Measurements from ENCODE around the gene PKN1. TPM values are rescaled to one million over a fixed set of nuclear protein-coding genes. Genes with fewer than 3 reads are reported as not detected.
A peak's percentile ranks its signal among the peaks of the same experiment; 100 is the strongest.
"Not testable (repeated sequence)": the region's sequence is repeated elsewhere in the genome, so short reads cannot be mapped to it uniquely, and the experiment has no call there.

Gene PKN1
- total RNA-seq, 2 experiments from 2014 or later, result 171 TPM

GRCh38 chr19:14450168-14450874 lies 17.2 kb downstream of the PKN1 start:
- CTCF ChIA-PET, result no interaction called here

GRCh38 chr19:14450876-14451275 lies 17.8 kb downstream of the PKN1 start:
- ATAC-seq (ENCODE audit: poor library complexity) (no peak), DNase-seq (no peak)
- H3K27me3 Mint-ChIP-seq, result no peaks in the 10 kb centered on the region
- no peak for TF ChIP-seq CTCF (IDR thresholded peaks at IDR 0.05)
- Histone ChIP-seq H3K27ac (ENCODE audit: low read depth in 1 of 2, low read length in 2 of 2) (no peak overlapping the region), H3K9me3 (ENCODE audit: control insufficient read depth in 1 of 2, insufficient read depth in 1 of 2, low read length in 2 of 2) (peaks cover 0 to 4% of the 10 kb centered on the region in 2 experiments), H3K36me3 (ENCODE audit: insufficient read depth, low read length) (peaks cover 82% of the 10 kb centered on the region), H3K4me1 (ENCODE audit: insufficient read depth, low read length) (peaks cover 19% of the 10 kb centered on the region), H3K27me3 (ENCODE audit: control insufficient read depth in 1 of 2, insufficient read depth in 2 of 2, low read length in 2 of 2) (no peaks in the 10 kb centered on the region), H3K4me3 (ENCODE audit: low read length) (no peak overlapping the region)
- H3K27ac Mint-ChIP-seq, result no peak overlapping the region
- H3K4me1 Mint-ChIP-seq (ENCODE audit: low read depth), result peaks cover 11% of the 10 kb centered on the region
- ChIA-PET POLR2A (no interaction called here), CTCF (no interaction called here)
- no peak overlapping the region for H3K4me3 Mint-ChIP-seq
- intact Hi-C loops (cut with DNase I, micrococcal nuclease), result no loop called here
- no peaks in the 10 kb centered on the region for H3K9me3 Mint-ChIP-seq
- H3K36me3 Mint-ChIP-seq (ENCODE audit: low read depth), result peaks cover 89% of the 10 kb centered on the region

More at GRCh38 chr19:14450168-14450874, 17.2 kb downstream of the PKN1 start:
- Mint-ChIP-seq H3K4me1 (ENCODE audit: low read depth) (peaks cover 11% of the 10 kb centered on the region), H3K36me3 (ENCODE audit: low read depth) (peaks cover 86% of the 10 kb centered on the region), H3K9me3 (no peaks in the 10 kb centered on the region), H3K4me3 (no peak overlapping the region), H3K27me3 (no peaks in the 10 kb centered on the region), H3K27ac (peak overlapping the region; percentile 33)
- H3K4me1 ChIP-seq (ENCODE audit: insufficient read depth, low read length), result peaks cover 19% of the 10 kb centered on the region
- POLR2A ChIA-PET, result no interaction called here
- H3K36me3 ChIP-seq (ENCODE audit: insufficient read depth, low read length), result peaks cover 82% of the 10 kb centered on the region
- H3K27me3 ChIP-seq (ENCODE audit: control insufficient read depth in 1 of 2, insufficient read depth in 2 of 2, low read length in 2 of 2), result no peaks in the 10 kb centered on the region
- H3K4me3 ChIP-seq (ENCODE audit: low read length), result no peak overlapping the region
- H3K9me3 ChIP-seq (ENCODE audit: control insufficient read depth in 1 of 2, insufficient read depth in 1 of 2, low read length in 2 of 2), result peaks cover 0 to 4% of the 10 kb centered on the region in 2 experiments
- intact Hi-C loops (cut with DNase I, micrococcal nuclease), result no loop called here
- ATAC-seq (ENCODE audit: poor library complexity) (peak; percentile 99), DNase-seq (peak in 11 of 14 experiments; percentile 13 to 83 (median 49))
- no peak for TF ChIP-seq CTCF (IDR thresholded peaks at IDR 0.05)
- H3K27ac ChIP-seq (ENCODE audit: low read depth in 1 of 2, low read length in 2 of 2), result no peak overlapping the region

GRCh38 chr19:14452303-14452702 lies 19.2 kb downstream of the PKN1 start:
- peaks cover 11% of the 10 kb centered on the region for H3K4me1 Mint-ChIP-seq (ENCODE audit: low read depth)
- H3K36me3 Mint-ChIP-seq (ENCODE audit: low read depth), result peaks cover 87% of the 10 kb centered on the region
- H3K4me3 ChIP-seq (ENCODE audit: low read length); ATAC-seq (ENCODE audit: poor library complexity); H3K27ac Mint-ChIP-seq; POLR2A ChIA-PET; H3K4me3 Mint-ChIP-seq; H3K27me3 ChIP-seq (ENCODE audit: control insufficient read depth in 1 of 2, insufficient read depth in 2 of 2, low read length in 2 of 2); H3K27ac ChIP-seq (ENCODE audit: low read depth in 1 of 2, low read length in 2 of 2); DNase-seq; H3K9me3 Mint-ChIP-seq; intact Hi-C loops (cut with DNase I, micrococcal nuclease); H3K9me3 ChIP-seq (ENCODE audit: control insufficient read depth in 1 of 2, insufficient read depth in 1 of 2, low read length in 2 of 2); H3K27me3 Mint-ChIP-seq: not testable (repeated sequence)
- Histone ChIP-seq H3K36me3 (ENCODE audit: insufficient read depth, low read length) (peaks cover 77% of the 10 kb centered on the region), H3K4me1 (ENCODE audit: insufficient read depth, low read length) (peaks cover 19% of the 10 kb centered on the region)
- CTCF ChIA-PET, result interaction anchor here (0.6 kb wide), 1 partner anchor 32 kb away, joined by 3 read pairs; no protein-coding TSS in a partner anchor
